H1 (cell line): ENCODE results near the gene CCDC40. TPM values are rescaled to one million over a fixed set of nuclear protein-coding genes. Genes with fewer than 3 reads are reported as not detected.

ENCODE experiments used
- CTCF ChIA-PET: fragments of 300-600 bp; sonication (Branson Sonifier 250); formaldehyde crosslinking; loops from one replicate; lab custom pipeline; 2021; ENCODE audit not compliant: partially characterized antibody; lab: Charles Lee
- POLR2A ChIA-PET: fragments of 300-600 bp; sonication (Branson Sonifier 250); formaldehyde crosslinking; loops from one replicate; lab custom pipeline; 2021; ENCODE audit warnings: inconsistent platforms; ENCODE audit not compliant: partially characterized antibody; lab: Charles Lee
- DNase-seq, 2 experiments: peaks; one replicate each; pipeline versions ENCODE4 v3.0.0 to v3.0.0-alpha.2; 2010 to 2022; ENCODE audit warnings: low spot score in 2 of 2, low read depth in 1 of 2, mixed read lengths in 1 of 2
- FAIRE-seq: peaks from 2 replicates; lab custom pipeline; 2011; peaks lifted over from hg19 to GRCh38; lab: Jason Lieb, UNC
- H2AFZ ChIP-seq: 2 replicates; pipeline ENCODE4 v1.8.1; 2012; ENCODE audit warnings: low read length, inconsistent platforms
- H2AK5ac ChIP-seq: 2 replicates; pipeline ENCODE4 v1.6.1; 2013; ENCODE audit warnings: low read depth, low read length
- H2BK120ac ChIP-seq: replicated peaks from 2 replicates; pipeline ENCODE3; 2013; ENCODE audit warnings: low read depth, low read length, inconsistent platforms
- H2BK12ac ChIP-seq: 2 replicates; pipeline ENCODE4 v1.6.1; 2013; ENCODE audit warnings: low read depth, low read length
- H2BK15ac ChIP-seq: 2 replicates; pipeline ENCODE4 v1.6.1; 2013; ENCODE audit warnings: low read length
- H2BK20ac ChIP-seq: 2 replicates; pipeline ENCODE4 v1.6.1; 2013; ENCODE audit warnings: low read length
- H2BK5ac ChIP-seq: 2 replicates; pipeline ENCODE4 v1.6.1; 2013; ENCODE audit warnings: low read depth, low read length
- H3K14ac ChIP-seq: 2 replicates; pipeline ENCODE4 v1.6.1; 2013; ENCODE audit warnings: inconsistent platforms; ENCODE audit not compliant: insufficient read length
- H3K18ac ChIP-seq: 2 replicates; pipeline ENCODE4 v1.6.1; 2013; ENCODE audit warnings: low read length; ENCODE audit errors: extremely low read depth
- H3K23ac ChIP-seq: 2 replicates; pipeline ENCODE4 v1.6.1; 2013; ENCODE audit warnings: inconsistent platforms; ENCODE audit not compliant: insufficient read length
- H3K23me2 ChIP-seq: 2 replicates; pipeline ENCODE4 v1.6.1; 2013; ENCODE audit warnings: low read depth, low read length
- H3K27ac ChIP-seq: 2 replicates; pipeline ENCODE4 v1.6.1; 2011; ENCODE audit warnings: low read depth, low read length, inconsistent platforms
- H3K27me3 ChIP-seq, 4 experiments: replicated peaks in 1 of 4; 1 replicate in 1 of 4; 2 replicates in 3 of 4; pipeline versions ENCODE4 v1.6.1 to v1.8.1; 2011 to 2013; ENCODE audit warnings: low read length in 3 of 4, mild to moderate bottlenecking in 3 of 4, inconsistent platforms in 2 of 4, mixed read lengths in 2 of 4, moderate library complexity in 1 of 4; ENCODE audit not compliant: control insufficient read depth in 3 of 4, insufficient read depth in 3 of 4; ENCODE audit errors: extremely low read depth in 1 of 4
- H3K36me3 ChIP-seq, 4 experiments: 2 replicates each; pipeline versions ENCODE4 v1.6.1 to v1.8.1; 2011 to 2013; ENCODE audit warnings: mild to moderate bottlenecking in 4 of 4, low read length in 3 of 4, moderate library complexity in 2 of 4, control low read depth in 1 of 4, inconsistent platforms in 1 of 4; ENCODE audit not compliant: insufficient read depth in 4 of 4, control insufficient read depth in 2 of 4
- H3K4ac ChIP-seq: replicated peaks from 2 replicates; pipeline ENCODE3; 2013; ENCODE audit warnings: low read length, low read depth, mixed read lengths, inconsistent platforms; ENCODE audit not compliant: insufficient read length
- H3K4me1 ChIP-seq, 4 experiments: replicated peaks in 1 of 4; 1 replicate in 1 of 4; 2 replicates in 3 of 4; pipeline versions ENCODE4 v1.6.1 to v1.8.1; 2011 to 2013; ENCODE audit warnings: low read length in 3 of 4, inconsistent platforms in 2 of 4, mixed read lengths in 1 of 4; ENCODE audit not compliant: insufficient read depth in 4 of 4, control insufficient read depth in 3 of 4
- H3K4me2 ChIP-seq, 2 experiments: 2 replicates each; pipeline versions ENCODE4 v1.6.1 to v1.8.1; 2011 to 2013; ENCODE audit warnings: low read depth in 2 of 2, low read length in 2 of 2, control low read depth in 1 of 2, inconsistent platforms in 1 of 2, mild to moderate bottlenecking in 1 of 2; ENCODE audit not compliant: insufficient read depth in 1 of 2
- H3K4me3 ChIP-seq, 4 experiments: fragments of 200-600, 300-600 bp in 1 of 4; sonication (generic), shearing (Covaris generic), sonication (Bioruptor Twin) in 1 of 4; 2 replicates each; pipeline versions ENCODE4 v1.5.1 to v1.8.1; 2011 to 2016; ENCODE audit warnings: low read length in 4 of 4, low read depth in 3 of 4, control low read depth in 2 of 4, inconsistent platforms in 2 of 4, mild to moderate bottlenecking in 2 of 4, mixed read lengths in 1 of 4, moderate library complexity in 1 of 4; ENCODE audit not compliant: insufficient read depth in 2 of 4; ENCODE audit errors: extremely low read depth in 1 of 4
- H3K56ac ChIP-seq: replicated peaks from 2 replicates; pipeline ENCODE3; 2013; ENCODE audit warnings: low read depth, mild to moderate bottlenecking, mixed read lengths, low read length, inconsistent platforms; ENCODE audit not compliant: insufficient read length
- H3K79me1 ChIP-seq: 2 replicates; pipeline ENCODE4 v1.6.1; 2013; ENCODE audit warnings: low read depth, low read length, control low read depth
- H3K79me2 ChIP-seq, 2 experiments: 2 replicates each; pipeline versions ENCODE4 v1.6.1 to v1.8.1; 2012 to 2013; ENCODE audit warnings: low read length in 2 of 2, mild to moderate bottlenecking in 2 of 2, inconsistent platforms in 1 of 2; ENCODE audit not compliant: insufficient read depth in 2 of 2, control insufficient read depth in 1 of 2
- H3K9ac ChIP-seq, 4 experiments: replicated peaks in 1 of 4; 1 replicate in 1 of 4; 2 replicates in 3 of 4; pipeline versions ENCODE4 v1.6.1 to v1.8.1; 2011 to 2013; ENCODE audit warnings: low read depth in 3 of 4, low read length in 3 of 4, control low read depth in 2 of 4, mild to moderate bottlenecking in 2 of 4, moderate library complexity in 2 of 4, inconsistent platforms in 1 of 4; ENCODE audit errors: extremely low read depth in 1 of 4
- H3K9me3 ChIP-seq, 2 experiments: 2 replicates each; pipeline versions ENCODE4 v1.6.1 to v1.8.1; 2012 to 2013; ENCODE audit warnings: mild to moderate bottlenecking in 2 of 2, moderate library complexity in 2 of 2, control low read depth in 1 of 2, inconsistent platforms in 1 of 2, low read depth in 1 of 2, low read length in 1 of 2, mixed read lengths in 1 of 2; ENCODE audit not compliant: insufficient read depth in 2 of 2
- H4K20me1 ChIP-seq, 2 experiments: replicated peaks in 1 of 2; 2 replicates each; pipeline versions ENCODE3 to v1.8.1; 2011 to 2013; ENCODE audit warnings: inconsistent platforms in 2 of 2, low read length in 2 of 2, mild to moderate bottlenecking in 1 of 2; ENCODE audit not compliant: insufficient read depth in 2 of 2, control insufficient read depth in 1 of 2
- H4K5ac ChIP-seq: 2 replicates; pipeline ENCODE4 v1.6.1; 2013; ENCODE audit warnings: low read length, low read depth, mixed read lengths, inconsistent platforms; ENCODE audit not compliant: insufficient read length
- H4K8ac ChIP-seq: 2 replicates; pipeline ENCODE4 v1.8.0; 2013; ENCODE audit warnings: mild to moderate bottlenecking, moderate library complexity, low read length, inconsistent platforms; ENCODE audit not compliant: insufficient read depth; ENCODE audit errors: extremely low read depth
- H4K91ac ChIP-seq: replicated peaks from 2 replicates; pipeline ENCODE3; 2013; ENCODE audit warnings: low read length, mixed read lengths, inconsistent platforms; ENCODE audit not compliant: insufficient read length
- ASH2L ChIP-seq: fragments of 200-600, 300-600 bp; sonication (generic); IDR thresholded peaks from one replicate; pipeline ENCODE4 v1.7.1; 2017; ENCODE audit warnings: low read length
- CBX5 ChIP-seq: fragments of 300-800, 300-1000 bp; sonication (generic); IDR thresholded peaks from 2 replicates; pipeline ENCODE4 v1.7.1; 2016; ENCODE audit warnings: antibody characterized with exemption, low read length, low read depth
- CREB1 ChIP-seq: IDR thresholded peaks from 2 replicates; pipeline ENCODE4 v1.6.1; 2012; ENCODE audit warnings: inconsistent platforms
- EZH2 ChIP-seq: fragments of 200-600 bp; sonication (generic); IDR thresholded peaks from 2 replicates; pipeline ENCODE4 v1.7.1; 2012; ENCODE audit warnings: low read depth, mild to moderate bottlenecking, moderate library complexity, low read length, inconsistent platforms; ENCODE audit not compliant: severe bottlenecking
- JUND ChIP-seq: IDR thresholded peaks from 2 replicates; pipeline ENCODE4 v1.6.1; 2011; ENCODE audit warnings: mild to moderate bottlenecking, improper control_type of control experiment, low read length
- KDM1A ChIP-seq: fragments of 200-600, 300-600 bp; sonication (generic); IDR thresholded peaks from 2 replicates; pipeline ENCODE4 v1.7.1; 2016; ENCODE audit warnings: mild to moderate bottlenecking, low read length, borderline replicate concordance
- ZNF274 ChIP-seq: IDR thresholded peaks from 2 replicates; pipeline ENCODE4 v1.7.0; 2012; ENCODE audit warnings: low read length, borderline replicate concordance; ENCODE audit errors: extremely low read depth
- WGBS, 2 experiments: shearing (Covaris generic) in 1 of 2; methylation state at CpG; one replicate each; pipeline versions ENCODE4 v1.1.6 to v1.1.7; 2013 to 2015; ENCODE audit warnings: low lambda C conversion rate in 2 of 2, mixed read lengths in 2 of 2, inconsistent platforms in 1 of 2, low coverage in 1 of 2, missing lambda C conversion rate in 1 of 2; ENCODE audit not compliant: insufficient replicate concordance in 2 of 2, insufficient coverage in 1 of 2, insufficient read length in 1 of 2; ENCODE audit errors: extremely low coverage in 1 of 2, missing lambda C conversion rate in 1 of 2; 5-methylcytosine and 5-hydroxymethylcytosine counted together
- polyA plus RNA-seq, 7 experiments: library from polyadenylated mRNA; depleted of rRNA in 3 of 7; stranded (reverse) in 5 of 7; unstranded in 2 of 7; fragments of >200 nt in 5 of 7; fragments of 200-250 nt in 2 of 7; gene quantifications; 1 replicate in 5 of 7; 2 replicates in 1 of 7; 4 replicates in 1 of 7; pipeline versions ENCODE4 v1.2.1 to v1.2.3, GENCODE V29; 2011 to 2013; ENCODE audit warnings: missing spikeins in 2 of 7, mixed read lengths in 2 of 7
- total RNA-seq: library from RNA; stranded (reverse); fragmentation: NEBNext Ultra II Directional; extraction: Animal tissue kit (Norgen Biotek cat#: 25700); gene quantifications from 2 replicates; pipeline ENCODE4 v1.2.1, GENCODE V29; 2021
- TF ChIP-seq, protein P1 (sequence below): IDR thresholded peaks from 2 replicates; pipeline ENCODE4 v1.6.1; 2012; ENCODE audit warnings: low read length, inconsistent platforms
- TF ChIP-seq, protein P2 (sequence below), 3 experiments: IDR thresholded peaks; 1 replicate in 2 of 3; 2 replicates in 1 of 3; pipeline versions ENCODE4 v1.5.1 to v1.6.1; 2011; ENCODE audit warnings: low read length in 3 of 3, mild to moderate bottlenecking in 3 of 3, inconsistent platforms in 2 of 3, low read depth in 1 of 3, moderate library complexity in 1 of 3; ENCODE audit not compliant: insufficient read depth in 1 of 3; ENCODE audit errors: control extremely low read depth in 1 of 3

The CCDC40 gene
- total and polyA plus RNA-seq, 2 of the 8 experiments (the other 6 are each of a cell fraction or from before 2014, with no cell fraction given) = 4.1 to 11.5 TPM

DNA sequence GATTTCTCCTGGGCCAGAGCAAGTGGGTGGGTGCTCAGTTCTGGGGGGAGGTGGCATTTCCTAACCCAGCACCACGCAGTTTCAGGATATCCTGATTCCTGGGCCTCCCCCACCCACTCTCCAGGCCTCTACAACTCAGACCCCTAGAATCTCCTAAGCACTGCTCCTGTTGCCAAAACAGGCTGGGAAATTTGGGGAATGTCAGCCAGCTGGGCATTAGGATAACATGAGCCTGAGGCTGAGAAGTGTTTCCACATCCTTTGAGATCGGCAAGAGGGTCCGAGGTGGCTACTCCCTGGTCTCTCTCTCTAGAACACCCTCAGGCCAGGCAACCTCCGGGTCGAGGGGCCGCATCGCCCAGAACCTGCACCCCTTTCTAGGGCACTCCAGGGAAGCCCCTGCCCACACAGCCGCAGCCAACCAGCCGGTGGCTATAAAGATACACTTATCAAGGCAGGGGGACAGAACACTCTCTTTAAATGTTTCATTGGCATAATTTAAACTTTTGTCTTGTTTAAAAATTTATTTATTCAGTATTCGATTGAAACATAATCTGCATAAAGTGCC lies 24.4 kb upstream of the CCDC40 start:
- DNase-seq (no peak), FAIRE-seq (no peak)
- 89% methylated on average over 10 of the region's 10 CpGs; no CpG with 5 or more reads in 1 of the 2 experiments for WGBS, 2 experiments
- Histone ChIP-seq H2BK15ac (no peak overlapping the region), H3K4ac (no peak overlapping the region), H3K9me3 (no peaks in the 10 kb centered on the region; a peak in 1 of 4 replicates), H3K27me3 (no peaks in the 10 kb centered on the region), H3K4me1 (peaks cover 0 to 4% (median 0%) of the 10 kb centered on the region in 4 experiments; a peak in 5 of 7 replicates), H3K4me3 (no peak overlapping the region), H2AFZ (no peak overlapping the region), H4K8ac (no peak overlapping the region), H3K36me3 (peaks cover 0 to 20% (median 13%) of the 10 kb centered on the region in 4 experiments; a peak in 4 of 8 replicates), H3K9ac (no peak overlapping the region), H3K23me2 (no peaks in the 10 kb centered on the region), H2AK5ac (no peak overlapping the region), H3K18ac (no peak overlapping the region), H2BK12ac (no peak overlapping the region), H2BK120ac (no peak overlapping the region), H2BK5ac (no peak overlapping the region), H3K4me2 (no peak overlapping the region), H3K23ac (no peak overlapping the region), H4K91ac (no peak overlapping the region), H3K56ac (no peak overlapping the region), H4K20me1 (peaks cover 7 to 24% of the 10 kb centered on the region in 2 experiments), H3K79me1 (peaks cover 13% of the 10 kb centered on the region), H2BK20ac (no peak overlapping the region), H3K27ac (no peak overlapping the region), H3K14ac (no peak overlapping the region), H4K5ac (no peak overlapping the region), H3K79me2 (peaks cover 0 to 19% of the 10 kb centered on the region in 2 experiments; a peak in 2 of 4 replicates)
- POLR2A ChIA-PET = interaction anchor here (4.5 kb wide), 2 partner anchors 10 to 18 kb away, joined by 15 to 34 read pairs; no protein-coding TSS in a partner anchor
- CTCF ChIA-PET = interaction anchor here (10.2 kb wide), 1 partner anchor 18 kb away, joined by 110 read pairs; no protein-coding TSS in a partner anchor
- TF ChIP-seq, protein P1, sequence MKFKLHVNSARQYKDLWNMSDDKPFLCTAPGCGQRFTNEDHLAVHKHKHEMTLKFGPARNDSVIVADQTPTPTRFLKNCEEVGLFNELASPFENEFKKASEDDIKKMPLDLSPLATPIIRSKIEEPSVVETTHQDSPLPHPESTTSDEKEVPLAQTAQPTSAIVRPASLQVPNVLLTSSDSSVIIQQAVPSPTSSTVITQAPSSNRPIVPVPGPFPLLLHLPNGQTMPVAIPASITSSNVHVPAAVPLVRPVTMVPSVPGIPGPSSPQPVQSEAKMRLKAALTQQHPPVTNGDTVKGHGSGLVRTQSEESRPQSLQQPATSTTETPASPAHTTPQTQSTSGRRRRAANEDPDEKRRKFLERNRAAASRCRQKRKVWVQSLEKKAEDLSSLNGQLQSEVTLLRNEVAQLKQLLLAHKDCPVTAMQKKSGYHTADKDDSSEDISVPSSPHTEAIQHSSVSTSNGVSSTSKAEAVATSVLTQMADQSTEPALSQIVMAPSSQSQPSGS = no peak
- TF ChIP-seq ZNF274 = no peak
- no peak for TF ChIP-seq CBX5
- TF ChIP-seq, protein P2, sequence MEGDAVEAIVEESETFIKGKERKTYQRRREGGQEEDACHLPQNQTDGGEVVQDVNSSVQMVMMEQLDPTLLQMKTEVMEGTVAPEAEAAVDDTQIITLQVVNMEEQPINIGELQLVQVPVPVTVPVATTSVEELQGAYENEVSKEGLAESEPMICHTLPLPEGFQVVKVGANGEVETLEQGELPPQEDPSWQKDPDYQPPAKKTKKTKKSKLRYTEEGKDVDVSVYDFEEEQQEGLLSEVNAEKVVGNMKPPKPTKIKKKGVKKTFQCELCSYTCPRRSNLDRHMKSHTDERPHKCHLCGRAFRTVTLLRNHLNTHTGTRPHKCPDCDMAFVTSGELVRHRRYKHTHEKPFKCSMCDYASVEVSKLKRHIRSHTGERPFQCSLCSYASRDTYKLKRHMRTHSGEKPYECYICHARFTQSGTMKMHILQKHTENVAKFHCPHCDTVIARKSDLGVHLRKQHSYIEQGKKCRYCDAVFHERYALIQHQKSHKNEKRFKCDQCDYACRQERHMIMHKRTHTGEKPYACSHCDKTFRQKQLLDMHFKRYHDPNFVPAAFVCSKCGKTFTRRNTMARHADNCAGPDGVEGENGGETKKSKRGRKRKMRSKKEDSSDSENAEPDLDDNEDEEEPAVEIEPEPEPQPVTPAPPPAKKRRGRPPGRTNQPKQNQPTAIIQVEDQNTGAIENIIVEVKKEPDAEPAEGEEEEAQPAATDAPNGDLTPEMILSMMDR (IDR thresholded peaks at IDR 0.05; ENCODE audit: control extremely low read depth in 1 of 3, insufficient read depth in 1 of 3, low read depth in 1 of 3, low read length in 3 of 3) = no peak
- no peak for TF ChIP-seq ASH2L
- no peak for TF ChIP-seq EZH2
- no peak for TF ChIP-seq KDM1A
- no peak for TF ChIP-seq CREB1
- no peak for TF ChIP-seq JUND
